HEK293 (cell line): ENCODE results near the gene TRABD.

Source experiments
- INSM2 ChIP-seq: fragments of 450-650 bp; formaldehyde crosslinking; IDR thresholded peaks from 2 replicates; pipeline ENCODE4 v1.5.1; 2016; ENCODE audit warnings: missing biosample characterization, missing genetic modification characterization
- KLF8 ChIP-seq: fragments of 450-650 bp; formaldehyde crosslinking; IDR thresholded peaks from 2 replicates; pipeline ENCODE4 v1.5.1; 2016; ENCODE audit warnings: missing biosample characterization, missing genetic modification characterization
- KLF9 ChIP-seq: fragments of 450-650 bp; formaldehyde crosslinking; IDR thresholded peaks from 2 replicates; pipeline ENCODE4 v1.5.1; 2016; ENCODE audit warnings: missing biosample characterization, missing genetic modification characterization, low read depth
- PRDM4 ChIP-seq: fragments of 450-650 bp; formaldehyde crosslinking; IDR thresholded peaks from 2 replicates; pipeline ENCODE4 v1.5.1; 2017; ENCODE audit warnings: missing biosample characterization, missing genetic modification characterization
- REPIN1 ChIP-seq: fragments of 450-650 bp; formaldehyde crosslinking; IDR thresholded peaks from 2 replicates; pipeline ENCODE4 v1.5.1; 2017; ENCODE audit warnings: missing biosample characterization, missing genetic modification characterization, low read depth
- REST ChIP-seq: fragments of 450-650 bp; formaldehyde crosslinking; IDR thresholded peaks from 2 replicates; pipeline ENCODE4 v1.5.1; 2016; ENCODE audit warnings: missing biosample characterization, missing genetic modification characterization
- TSHZ1 ChIP-seq: fragments of 450-650 bp; formaldehyde crosslinking; IDR thresholded peaks from 2 replicates; pipeline ENCODE4 v1.5.1; 2016; ENCODE audit warnings: missing biosample characterization, missing genetic modification characterization, borderline replicate concordance
- YY2 ChIP-seq: fragments of 450-650 bp; formaldehyde crosslinking; IDR thresholded peaks from 2 replicates; pipeline ENCODE4 v1.5.1; 2016; ENCODE audit warnings: missing biosample characterization, missing genetic modification characterization
- ZBTB1 ChIP-seq: fragments of 450-650 bp; formaldehyde crosslinking; IDR thresholded peaks from 2 replicates; pipeline ENCODE4 v1.5.1; 2016; ENCODE audit warnings: missing biosample characterization, missing genetic modification characterization
- ZBTB17 ChIP-seq: fragments of 450-650 bp; formaldehyde crosslinking; IDR thresholded peaks from 2 replicates; pipeline ENCODE4 v1.5.1; 2016; ENCODE audit warnings: missing biosample characterization, missing genetic modification characterization
- ZNF121 ChIP-seq: fragments of 450-650 bp; formaldehyde crosslinking; IDR thresholded peaks from 2 replicates; pipeline ENCODE4 v1.5.1; 2016; ENCODE audit warnings: missing biosample characterization, missing genetic modification characterization
- ZNF23 ChIP-seq: fragments of 450-650 bp; formaldehyde crosslinking; IDR thresholded peaks from 2 replicates; pipeline ENCODE4 v1.5.1; 2016; ENCODE audit warnings: missing biosample characterization, missing genetic modification characterization, borderline replicate concordance
- ZNF394 ChIP-seq: fragments of 450-650 bp; formaldehyde crosslinking; IDR thresholded peaks from 2 replicates; pipeline ENCODE4 v1.5.1; 2016; ENCODE audit warnings: missing biosample characterization, missing genetic modification characterization, mild to moderate bottlenecking, moderate library complexity, borderline replicate concordance
- ZNF426 ChIP-seq: fragments of 450-650 bp; formaldehyde crosslinking; IDR thresholded peaks from 2 replicates; pipeline ENCODE4 v1.5.1; 2017; ENCODE audit warnings: missing biosample characterization, missing genetic modification characterization, mild to moderate bottlenecking, inconsistent platforms, moderate library complexity
- ZNF433 ChIP-seq: fragments of 450-650 bp; formaldehyde crosslinking; IDR thresholded peaks from 2 replicates; pipeline ENCODE4 v1.5.1; 2016; ENCODE audit warnings: missing biosample characterization, missing genetic modification characterization, low read depth
- ZNF449 ChIP-seq: fragments of 450-650 bp; formaldehyde crosslinking; IDR thresholded peaks from 2 replicates; pipeline ENCODE4 v1.5.1; 2017; ENCODE audit warnings: missing biosample characterization, mild to moderate bottlenecking, missing genetic modification characterization, moderate library complexity
- ZNF521 ChIP-seq: fragments of 450-650 bp; formaldehyde crosslinking; IDR thresholded peaks from 2 replicates; pipeline ENCODE4 v1.5.1; 2017; ENCODE audit warnings: missing biosample characterization, mild to moderate bottlenecking, missing genetic modification characterization
- ZNF561 ChIP-seq: fragments of 450-650 bp; IDR thresholded peaks from 2 replicates; pipeline ENCODE4 v1.5.1; 2018; ENCODE audit warnings: missing biosample characterization, missing genetic modification characterization, borderline replicate concordance
- ZNF629 ChIP-seq: fragments of 450-650 bp; formaldehyde crosslinking; IDR thresholded peaks from 2 replicates; pipeline ENCODE4 v1.5.1; 2017; ENCODE audit warnings: missing biosample characterization, missing genetic modification characterization
- ZNF639 ChIP-seq: fragments of 450-650 bp; formaldehyde crosslinking; IDR thresholded peaks from 2 replicates; pipeline ENCODE4 v1.5.1; 2016; ENCODE audit warnings: missing biosample characterization, missing genetic modification characterization
- ZNF701 ChIP-seq: fragments of 450-650 bp; formaldehyde crosslinking; IDR thresholded peaks from 2 replicates; pipeline ENCODE4 v1.5.1; 2016; ENCODE audit warnings: missing biosample characterization, missing genetic modification characterization
- ZNF707 ChIP-seq: fragments of 450-650 bp; formaldehyde crosslinking; IDR thresholded peaks from 2 replicates; pipeline ENCODE4 v1.5.1; 2016; ENCODE audit warnings: missing biosample characterization, missing genetic modification characterization
- ZNF837 ChIP-seq: fragments of 450-650 bp; formaldehyde crosslinking; IDR thresholded peaks from 2 replicates; pipeline ENCODE4 v1.5.1; 2016; ENCODE audit warnings: missing biosample characterization, missing genetic modification characterization
- ZSCAN4 ChIP-seq: fragments of 450-650 bp; formaldehyde crosslinking; IDR thresholded peaks from 2 replicates; pipeline ENCODE4 v1.5.1; 2017; ENCODE audit warnings: missing biosample characterization, missing genetic modification characterization

TRABD gene

GRCh38 chr22:50185375-50186087 lies at the start of gene TRABD (continued):
- TF ChIP-seq INSM2 (tag by site-specific recombination) (no peak), KLF9 (peak; percentile 66), ZNF394 (tag by site-specific recombination) (no peak), ZNF521 (no peak), ZNF121 (tag by site-specific recombination) (0 out of 2 replicates have a peak, but pooled peaks have one; percentile 14), ZBTB1 (no peak), TSHZ1 (tag by site-specific recombination) (no peak), REST (tag by site-specific recombination) (no peak), ZNF561 (tag by site-specific recombination) (no peak), ZNF707 (tag by site-specific recombination) (no peak), KLF8 (peak; percentile 82), PRDM4 (tag by site-specific recombination) (no peak; the same call in 1 of the 2 replicates), ZNF23 (tag by site-specific recombination) (no peak), ZNF433 (tag by site-specific recombination) (no peak), YY2 (no peak), ZNF449 (tag by site-specific recombination) (no peak), ZNF837 (tag by site-specific recombination) (no peak), ZNF701 (tag by site-specific recombination) (no peak), ZNF426 (tag by site-specific recombination) (no peak), ZNF639 (tag by site-specific recombination) (no peak), ZBTB17 (tag by site-specific recombination) (no peak), ZNF629 (tag by site-specific recombination) (0 out of 2 replicates have a peak, but pooled peaks have one; percentile 15), REPIN1 (tag by site-specific recombination) (no peak), ZSCAN4 (no peak)
